Activated CD4-positive, alpha-beta T cell treated with anti-CD3 and anti-CD28 coated beads, Interleukin-2, amount 50 U/mL, for 4 hours (primary cell): Measurements from ENCODE around the gene KCNIP1.
"Not testable (repeated sequence)": the region's sequence is repeated elsewhere in the genome, so short reads cannot be mapped to it uniquely, and the experiment has no call there.

Source experiments
- DNase-seq, 2 experiments: peaks; one replicate each; pipeline ENCODE4 v3.0.0-alpha.2; 2020

The KCNIP1 gene

GRCh38 chr5:170732685-170733084 lies 228.9 kb downstream of the KCNIP1 start:
- no peak for DNase-seq

DNA sequence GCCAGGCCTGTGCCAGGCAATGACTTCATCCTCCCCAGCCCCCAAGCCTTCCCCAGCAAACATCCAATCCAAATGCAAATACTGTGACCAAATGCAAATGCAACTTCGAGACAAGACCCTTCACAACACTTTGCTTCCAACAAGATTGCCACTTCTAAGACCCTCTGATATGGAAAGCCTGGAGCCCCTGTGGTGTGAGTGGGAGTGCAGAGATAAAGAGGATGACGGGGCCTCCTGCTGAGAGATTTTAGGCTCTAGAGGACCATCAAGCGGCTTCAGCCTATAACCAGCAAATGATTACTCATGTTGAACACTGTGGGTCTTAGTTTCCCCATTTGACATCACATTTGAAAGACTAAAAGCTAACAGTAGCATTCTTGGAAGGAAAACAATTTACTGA lies 233.1 kb downstream of the KCNIP1 start:
- no peak for DNase-seq

DNA sequence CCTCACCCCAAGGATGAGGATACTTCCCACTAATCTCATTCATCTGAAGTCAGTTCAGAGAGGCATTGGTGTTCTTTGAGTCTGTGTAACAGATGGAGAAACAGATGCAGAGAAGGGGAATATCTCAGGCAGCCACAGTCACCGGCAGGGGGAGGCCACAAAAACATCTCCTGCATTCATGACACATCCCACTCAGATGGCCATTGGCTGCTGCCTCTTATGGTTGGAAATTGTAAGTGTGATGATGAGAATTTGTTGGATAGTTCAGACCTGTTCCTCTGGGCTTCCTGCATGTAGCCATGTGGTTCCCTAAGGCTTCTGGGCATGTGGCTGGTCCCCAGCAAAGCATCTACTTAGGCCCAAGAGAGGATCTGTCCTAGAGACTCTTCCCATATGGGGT lies 233.8 kb downstream of the KCNIP1 start:
- no peak for DNase-seq

GRCh38 chr5:170738840-170739239 lies 235.0 kb downstream of the KCNIP1 start:
- DNase-seq: no peak

- DNase-seq: no peak
Measured at GRCh38 chr5:170739446-170739845, 235.6 kb downstream of the KCNIP1 start.

DNA sequence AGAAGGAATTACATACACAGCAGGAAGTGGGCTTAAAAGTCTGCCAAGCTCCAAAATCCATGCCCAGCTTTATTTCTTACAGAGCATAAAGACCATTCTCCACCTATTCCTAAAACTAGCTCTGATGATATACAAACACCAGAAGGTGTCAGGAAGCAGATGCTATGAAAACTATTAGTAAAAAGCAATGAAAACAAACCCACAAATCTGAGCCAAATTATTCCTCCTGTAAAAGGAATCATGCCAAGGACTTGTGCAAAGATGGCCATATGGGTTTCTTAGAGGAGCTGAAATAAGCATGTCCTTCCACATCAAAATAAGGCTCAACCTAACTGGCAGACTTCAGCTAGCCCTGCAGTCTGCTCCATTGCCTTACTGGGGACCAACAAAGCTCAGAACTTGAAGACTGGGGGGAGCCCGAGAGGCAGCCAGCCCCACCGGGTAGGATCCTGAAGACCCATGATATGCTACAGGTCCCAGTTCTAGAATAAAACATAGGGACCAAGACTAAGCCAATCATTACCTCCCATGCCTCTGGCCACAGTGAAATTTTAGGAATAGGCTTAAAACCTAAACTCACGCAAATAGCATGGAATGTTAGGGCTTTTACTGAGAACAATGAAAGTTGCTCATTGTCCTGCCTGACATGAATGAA lies 236.9 kb downstream of the KCNIP1 start:
- no peak for DNase-seq

GRCh38 chr5:170741801-170742200 lies 238.0 kb downstream of the KCNIP1 start:
- DNase-seq: no peak

- DNase-seq: no peak
Measured at GRCh38 chr5:170743876-170744212, 240.0 kb downstream of the KCNIP1 start.

GRCh38 chr5:170745481-170746071 lies 241.8 kb downstream of the KCNIP1 start:
- no peak for DNase-seq

DNA sequence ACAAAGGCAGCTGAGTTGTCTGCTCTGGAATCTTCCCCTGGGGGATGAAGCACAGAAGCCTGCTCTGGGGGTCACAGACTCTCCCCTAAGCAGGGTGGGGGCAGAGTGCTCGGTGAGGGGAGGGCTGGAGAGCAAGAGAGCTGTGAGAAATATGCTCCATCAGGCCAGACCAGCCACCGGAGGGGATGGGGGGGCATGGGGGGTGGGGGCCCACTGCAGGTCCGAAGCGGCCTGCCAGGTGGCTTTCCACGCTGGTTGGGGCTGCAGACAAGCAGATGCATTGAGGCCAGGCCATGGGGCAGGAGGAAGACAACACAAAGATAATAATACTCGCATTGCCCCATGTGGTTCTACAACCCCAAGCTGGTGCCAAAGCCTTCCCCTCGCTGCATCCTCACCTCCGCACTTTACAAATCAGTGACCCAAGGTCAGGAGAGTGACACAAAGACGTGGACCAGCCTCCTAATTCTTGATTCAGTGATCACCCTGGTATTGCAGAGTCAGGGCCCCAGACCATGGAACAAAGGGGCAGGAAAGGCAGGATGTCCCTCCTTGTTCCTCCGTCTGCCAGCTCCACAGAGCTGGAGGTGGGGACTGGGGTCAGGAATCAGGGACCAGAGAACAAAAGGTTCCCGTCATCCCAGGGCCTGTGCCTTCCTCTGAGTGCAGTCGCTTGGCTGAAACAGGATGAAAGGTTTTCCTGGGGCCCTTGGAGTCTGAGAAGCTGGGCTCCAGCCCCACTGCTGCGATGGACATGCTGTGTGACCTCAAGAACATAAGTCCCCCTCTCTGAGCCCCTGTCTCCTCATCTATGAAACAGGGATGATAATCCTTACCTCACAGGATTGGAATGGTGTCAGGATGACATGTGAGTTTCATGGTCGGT lies 242.5 kb downstream of the KCNIP1 start:
- DNase-seq: no peak

- DNase-seq: no peak
Measured at GRCh38 chr5:170746961-170747340, 243.1 kb downstream of the KCNIP1 start.

GRCh38 chr5:170747357-170747756 lies 243.5 kb downstream of the KCNIP1 start:
- DNase-seq: no peak

- no peak for DNase-seq
Measured at GRCh38 chr5:170747851-170748250, 244.0 kb downstream of the KCNIP1 start.

DNA sequence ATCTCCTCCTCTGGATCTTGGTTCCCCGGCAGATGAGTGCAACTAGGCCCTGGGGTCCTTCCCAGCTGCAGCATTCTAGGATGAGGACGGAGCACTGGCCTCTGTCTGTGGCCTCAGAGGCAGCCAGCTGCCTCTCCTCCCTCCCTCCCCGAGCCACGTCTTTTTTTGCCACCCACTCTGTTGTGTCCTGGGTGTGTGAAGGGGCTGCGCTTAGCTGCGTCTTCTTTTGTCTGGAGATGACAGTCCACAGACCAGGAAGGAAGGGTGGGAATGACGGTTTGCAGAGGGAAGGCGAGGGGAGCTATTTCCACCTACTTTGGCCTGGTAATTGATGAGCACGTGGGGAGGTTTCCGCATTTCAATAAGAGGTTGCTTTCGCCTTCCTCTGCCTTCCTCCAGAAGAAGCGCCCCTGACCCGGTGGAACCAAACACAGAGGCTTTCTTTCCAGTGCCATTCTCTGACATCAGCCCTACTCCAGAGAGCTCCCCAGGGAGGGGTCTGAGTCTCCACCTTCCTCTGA lies 245.2 kb downstream of the KCNIP1 start:
- no peak for DNase-seq

DNA sequence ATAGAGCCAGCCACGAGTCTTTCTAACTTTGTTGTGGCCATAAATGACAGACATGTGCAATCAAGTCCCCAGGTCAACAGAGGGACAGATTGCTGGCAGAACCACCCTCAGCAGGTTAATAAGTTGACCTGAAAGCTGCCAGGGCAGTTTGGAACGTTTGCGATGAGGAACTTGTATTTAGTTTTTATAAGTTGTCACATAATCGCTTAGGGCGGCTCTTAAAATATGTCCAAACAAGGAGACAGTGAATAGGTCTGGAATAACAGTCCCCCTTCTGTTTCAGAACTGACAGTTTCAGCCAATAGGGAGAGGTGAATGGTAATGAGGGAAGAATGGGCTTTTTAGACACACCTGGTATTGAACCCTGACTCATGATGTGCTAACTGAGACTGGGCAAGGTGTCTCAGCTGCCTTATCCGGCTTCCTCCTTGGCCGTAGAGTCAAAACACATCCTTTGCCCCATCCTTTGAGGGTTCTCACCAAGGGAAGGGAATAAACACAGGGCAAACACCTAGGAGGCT lies 246.2 kb downstream of the KCNIP1 start:
- no peak for DNase-seq

GRCh38 chr5:170750791-170751190 lies 247.0 kb downstream of the KCNIP1 start:
- DNase-seq: no peak

- DNase-seq: no peak
Measured at GRCh38 chr5:170751631-170752030, 247.8 kb downstream of the KCNIP1 start.

- DNase-seq: no peak
Measured at GRCh38 chr5:170752257-170753215, 248.7 kb downstream of the KCNIP1 start.

DNA sequence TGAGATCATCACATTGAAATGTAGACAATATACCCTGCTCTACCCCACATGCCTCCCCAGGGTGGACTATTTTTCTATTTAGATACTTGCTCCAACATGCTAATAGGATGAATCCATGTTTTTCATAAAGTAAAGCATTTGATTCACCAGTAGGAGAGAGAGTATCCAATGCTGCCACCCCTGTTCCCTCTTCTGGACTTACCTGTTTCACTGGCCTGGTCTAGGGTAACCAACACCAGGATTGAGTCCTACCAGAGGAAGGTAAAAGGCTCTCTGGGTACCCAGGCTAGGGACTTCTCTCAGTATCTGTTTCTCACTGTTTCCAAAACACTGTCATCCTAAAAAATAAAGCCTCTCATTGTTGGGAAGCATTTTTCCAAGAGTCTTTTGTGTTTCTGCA lies 249.5 kb downstream of the KCNIP1 start:
- DNase-seq: no peak

DNA sequence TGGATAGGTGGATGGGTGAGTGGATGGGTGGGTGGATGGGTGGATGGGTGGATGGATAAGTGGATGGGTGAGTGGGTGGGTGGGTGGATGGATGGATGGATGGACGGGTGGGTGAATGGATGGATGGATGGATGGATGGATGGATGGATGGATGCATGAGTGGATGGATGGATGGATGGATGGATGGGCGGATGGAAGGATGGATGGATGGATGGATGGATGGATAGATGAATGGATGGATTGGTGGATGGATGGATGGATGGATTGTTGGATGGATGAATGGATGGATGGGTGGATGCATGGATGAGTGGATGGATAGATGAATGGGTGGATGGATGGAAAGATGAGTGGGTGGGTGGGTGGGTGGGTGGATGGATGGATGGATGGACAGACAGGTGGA lies 250.7 kb downstream of the KCNIP1 start:
- DNase-seq: not testable (repeated sequence)

DNA sequence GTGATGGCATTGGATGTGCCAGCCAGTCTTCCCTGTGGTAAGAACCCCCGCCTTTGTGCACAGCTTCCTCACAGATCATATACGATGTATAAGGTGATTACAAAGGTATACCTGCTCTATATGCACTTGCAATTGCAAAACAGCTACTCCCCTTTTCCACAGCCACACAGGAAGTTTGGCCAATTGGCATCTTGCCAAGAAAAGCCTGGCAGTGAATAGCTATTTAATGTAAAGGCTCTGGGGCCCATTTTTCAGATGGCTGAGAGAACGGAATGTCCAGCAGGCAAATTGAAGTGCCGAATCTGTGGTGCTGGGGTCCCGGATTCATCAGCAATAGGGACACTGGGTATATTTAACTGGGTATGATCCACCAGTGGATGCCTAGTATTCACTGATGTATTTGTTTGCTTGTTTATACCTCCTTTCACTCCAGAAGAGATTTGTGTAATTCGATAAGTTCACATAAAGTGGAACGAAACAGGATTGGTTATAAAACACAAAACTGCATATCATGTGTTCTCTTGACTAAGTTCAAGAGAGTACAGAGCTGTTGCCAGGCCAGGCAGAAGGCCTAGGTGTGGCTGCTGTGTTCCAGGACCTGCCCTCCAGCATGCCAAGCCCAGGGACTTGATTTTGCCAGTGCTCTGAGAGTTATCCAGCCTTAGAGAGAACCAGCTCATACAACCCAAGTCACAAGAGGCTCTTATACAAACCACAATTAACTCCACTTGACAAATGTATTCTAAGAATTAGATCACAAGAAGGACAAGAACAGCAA lies 252.0 kb downstream of the KCNIP1 start:
- no peak for DNase-seq

DNA sequence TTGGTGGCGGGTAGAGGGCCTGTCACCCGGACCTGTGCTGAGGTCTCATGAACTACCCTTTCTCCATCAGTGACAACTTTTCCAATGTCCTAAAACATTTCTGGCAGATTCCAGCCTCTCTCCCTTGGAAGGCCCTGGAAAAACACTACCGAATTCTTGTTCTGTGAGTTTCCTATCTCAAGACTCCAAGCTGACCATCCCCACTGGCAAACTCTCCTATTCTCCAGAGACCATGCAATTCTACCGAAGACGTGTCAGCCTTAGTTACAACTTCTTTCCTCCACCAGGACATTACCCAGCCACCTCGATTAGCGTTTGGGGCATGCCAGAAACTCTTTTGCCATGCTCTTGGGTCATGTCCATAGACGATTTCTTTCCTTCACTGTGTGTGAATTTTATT lies 252.9 kb downstream of the KCNIP1 start:
- no peak for DNase-seq
